Measurements from ENCODE around the gene C9orf50.
"Not testable (repeated sequence)": the region's sequence is repeated elsewhere in the genome, so short reads cannot be mapped to it uniquely, and the experiment has no call there.

The C9orf50 gene

DNA sequence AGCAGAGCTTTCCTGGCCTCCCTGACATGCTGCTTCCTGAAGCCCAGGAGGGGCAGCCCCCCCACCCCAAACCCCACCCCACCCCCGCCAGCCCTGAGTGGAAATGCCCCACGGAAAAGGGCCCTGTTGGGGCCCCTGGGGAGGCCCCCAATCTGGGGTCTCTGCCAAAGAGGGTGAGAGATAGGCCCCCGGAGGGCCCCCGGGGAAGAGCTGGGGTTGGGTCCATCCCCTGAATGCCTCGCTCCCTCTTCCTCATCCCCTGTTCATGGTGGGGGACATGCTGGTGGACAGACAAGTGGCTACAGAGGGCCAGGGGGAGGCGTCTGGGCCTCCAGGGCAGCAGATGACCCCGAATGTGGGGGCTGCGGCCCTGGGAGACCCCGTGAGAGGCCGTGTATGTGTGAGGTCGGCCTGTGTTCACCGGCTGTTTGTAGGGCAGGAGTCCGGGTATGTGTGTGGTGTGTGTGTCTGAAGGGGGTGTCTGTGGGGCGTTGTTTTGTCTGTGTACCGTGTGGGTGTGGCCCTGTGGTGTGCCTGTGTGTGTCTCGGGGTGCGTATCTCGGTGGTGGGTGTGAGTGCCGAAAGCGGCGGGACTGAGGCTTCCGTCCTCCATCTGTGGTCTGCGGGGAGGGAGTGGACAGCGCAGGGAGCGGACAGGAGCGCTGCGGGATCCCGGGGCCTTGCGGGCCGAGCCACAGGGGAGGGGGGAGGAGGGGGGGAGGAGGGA is 11.3 kb downstream of the C9orf50 start:
- peak; percentile 74 for DNase-seq

DNA sequence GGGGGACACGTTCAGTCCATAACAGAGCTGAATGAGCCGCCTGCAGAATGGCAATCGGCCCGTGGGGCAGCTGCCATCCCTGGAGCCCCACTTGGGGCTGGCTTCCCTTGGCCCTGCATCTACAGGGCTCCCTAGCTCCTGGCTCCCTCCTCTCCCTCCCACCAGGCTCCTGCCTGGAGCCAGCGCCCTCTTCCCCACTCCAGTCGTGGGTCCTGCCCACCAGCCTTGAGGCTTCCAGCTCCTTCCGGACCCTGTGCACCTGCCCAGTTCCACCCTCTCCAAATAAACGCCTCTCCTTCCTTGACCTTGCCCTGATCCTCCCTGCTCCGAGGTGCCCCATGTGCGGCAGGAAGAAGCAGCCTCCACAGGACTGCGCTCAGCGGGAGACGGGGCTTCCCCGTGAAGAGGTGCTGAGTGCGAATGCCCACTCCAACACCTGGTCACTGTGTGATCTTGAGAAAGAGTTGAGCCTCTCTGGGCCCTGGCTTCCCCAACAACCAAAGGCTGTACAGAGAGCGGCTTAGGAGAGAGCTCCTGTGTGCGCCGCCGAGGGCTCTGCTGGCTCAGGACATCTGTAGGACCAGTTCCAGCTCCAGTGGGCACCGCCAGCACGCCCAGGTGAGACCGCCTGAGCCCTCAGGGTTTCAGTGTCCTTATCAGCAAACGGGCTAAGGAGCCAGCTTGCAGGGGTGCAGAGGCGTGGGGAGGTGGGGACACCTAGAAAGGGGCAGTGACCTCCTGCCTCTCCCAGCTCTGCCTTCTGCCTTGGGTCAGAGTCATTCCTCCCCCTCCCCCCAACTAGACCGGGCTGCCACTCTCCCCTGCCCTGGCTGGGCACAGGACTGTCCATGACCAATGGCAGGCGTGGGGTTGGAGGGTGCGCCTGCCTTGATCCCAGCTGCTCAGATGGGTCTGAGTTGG is 12.1 kb downstream of the C9orf50 start:
- no peak for DNase-seq

DNA sequence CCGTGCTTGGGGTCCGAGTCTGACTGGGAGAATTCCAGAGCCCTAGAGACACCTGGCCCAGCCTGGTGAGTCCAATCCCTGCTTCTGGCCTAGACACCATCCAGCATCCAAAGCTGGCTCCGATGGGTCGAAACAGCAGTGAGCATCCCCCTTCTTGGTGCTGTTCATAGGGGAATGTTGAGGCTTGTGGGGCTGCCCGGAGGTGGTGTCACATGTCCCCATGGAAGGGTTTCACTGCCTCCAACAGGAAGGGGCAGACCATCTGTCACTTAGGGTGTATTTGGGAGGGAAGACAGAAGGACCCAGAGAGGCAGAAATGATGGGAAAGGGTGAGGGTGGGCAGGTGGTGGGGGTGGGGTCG is 13.9 kb downstream of the C9orf50 start:
- no peak for DNase-seq

GRCh38 chr9:129606161-129607026 is 14.5 kb downstream of the C9orf50 start:
- peak; percentile 48 for DNase-seq

DNA sequence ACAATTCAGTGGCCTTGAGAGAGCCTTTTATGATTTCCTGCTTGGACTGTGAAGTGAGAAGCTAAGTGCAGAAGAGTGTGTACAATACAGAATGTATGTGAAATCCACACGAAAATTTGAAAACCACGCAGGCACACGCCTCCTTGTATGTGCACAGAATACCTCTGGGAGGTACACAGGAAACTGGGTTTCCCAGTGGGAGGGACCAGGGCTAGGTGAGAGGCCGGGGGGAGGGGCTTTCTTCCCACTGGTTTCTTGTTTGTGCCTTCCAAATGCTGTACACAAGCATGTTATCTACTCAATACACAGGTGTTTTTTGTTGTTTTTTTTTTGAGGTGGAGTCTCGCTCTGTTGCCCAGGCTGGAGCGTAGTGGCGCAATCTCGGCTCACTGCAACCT is 16.1 kb downstream of the C9orf50 start:
- no peak for DNase-seq

DNA sequence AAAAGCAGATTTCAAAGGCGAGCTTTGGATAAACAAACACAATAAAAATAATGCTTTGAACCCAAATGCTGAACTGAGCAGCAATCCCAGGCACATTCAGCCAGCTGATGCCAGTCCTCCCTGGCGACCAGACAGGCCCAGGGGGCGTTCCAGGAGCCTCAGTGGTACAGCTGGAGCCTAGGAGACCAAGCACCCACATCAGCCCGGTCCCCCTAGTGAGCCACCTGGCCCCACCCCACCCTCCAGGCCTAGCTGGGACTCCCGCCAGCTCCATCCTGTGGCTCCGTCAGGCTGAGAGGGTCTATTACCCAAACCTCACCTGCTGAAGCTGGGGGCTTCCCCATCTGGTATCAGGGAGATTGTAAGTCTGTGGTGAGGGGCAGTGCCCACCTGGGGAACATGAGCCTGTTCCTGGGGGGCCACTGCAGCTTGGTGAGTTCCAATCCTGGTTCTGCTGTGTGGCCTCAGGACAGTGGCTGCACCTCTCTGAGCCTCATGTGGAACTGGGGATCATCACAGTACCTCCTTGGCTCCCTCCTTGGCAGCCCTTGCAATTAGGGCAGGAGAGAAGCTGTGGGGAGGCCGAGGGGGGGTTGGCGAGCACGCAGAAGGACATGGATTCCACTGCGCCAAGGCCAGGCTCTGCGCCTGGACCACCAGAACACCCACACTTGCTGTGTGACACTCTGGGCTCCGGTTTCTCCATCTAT is 16.7 kb downstream of the C9orf50 start:
- no peak for DNase-seq

DNA sequence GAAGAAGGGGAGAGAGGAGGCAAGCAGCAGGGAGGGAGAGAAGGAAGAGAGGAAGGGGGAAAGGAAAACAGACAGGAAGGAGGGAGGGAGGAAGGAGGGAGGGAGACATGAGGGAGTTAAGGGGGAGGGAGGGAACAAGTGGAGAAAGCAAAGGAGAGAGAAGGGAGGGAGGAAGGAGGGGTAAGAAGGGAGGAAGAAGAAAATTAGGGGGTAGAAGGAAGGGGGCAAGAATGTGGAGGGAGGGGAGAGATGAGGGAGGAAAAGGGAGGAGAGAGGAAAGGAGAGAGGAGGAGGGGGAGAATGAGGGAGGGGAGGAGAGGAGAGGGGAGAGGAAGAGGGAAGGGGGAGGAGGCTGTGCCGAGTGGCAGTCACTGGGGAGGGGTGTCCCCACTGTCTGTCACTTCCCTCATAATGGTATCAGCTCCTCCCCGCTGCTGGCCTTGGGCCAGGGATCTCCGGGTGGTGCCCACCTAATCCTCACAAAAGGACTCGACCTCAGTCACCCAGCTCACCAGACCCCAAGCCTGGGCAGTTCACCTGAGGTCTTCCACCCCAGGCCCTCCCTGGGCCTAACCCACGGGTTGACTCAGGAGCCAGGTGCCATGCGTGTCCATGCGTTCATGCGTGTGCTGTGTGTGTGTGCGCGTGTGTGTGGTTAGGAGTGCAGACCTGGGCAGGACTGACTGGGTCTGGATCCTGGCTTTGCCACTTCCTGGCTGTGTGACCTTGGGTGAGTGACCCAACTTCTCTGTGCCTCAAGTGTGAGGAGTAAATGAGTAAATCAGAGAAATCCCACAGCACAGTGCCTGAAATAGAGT is 18.1 kb downstream of the C9orf50 start:
- peak; percentile 39 for DNase-seq

GRCh38 chr9:129601082-129601674 is 19.7 kb downstream of the C9orf50 start:
- DNase-seq = no peak

GRCh38 chr9:129598089-129598596 is 22.8 kb downstream of the C9orf50 start:
- DNase-seq = no peak

DNA sequence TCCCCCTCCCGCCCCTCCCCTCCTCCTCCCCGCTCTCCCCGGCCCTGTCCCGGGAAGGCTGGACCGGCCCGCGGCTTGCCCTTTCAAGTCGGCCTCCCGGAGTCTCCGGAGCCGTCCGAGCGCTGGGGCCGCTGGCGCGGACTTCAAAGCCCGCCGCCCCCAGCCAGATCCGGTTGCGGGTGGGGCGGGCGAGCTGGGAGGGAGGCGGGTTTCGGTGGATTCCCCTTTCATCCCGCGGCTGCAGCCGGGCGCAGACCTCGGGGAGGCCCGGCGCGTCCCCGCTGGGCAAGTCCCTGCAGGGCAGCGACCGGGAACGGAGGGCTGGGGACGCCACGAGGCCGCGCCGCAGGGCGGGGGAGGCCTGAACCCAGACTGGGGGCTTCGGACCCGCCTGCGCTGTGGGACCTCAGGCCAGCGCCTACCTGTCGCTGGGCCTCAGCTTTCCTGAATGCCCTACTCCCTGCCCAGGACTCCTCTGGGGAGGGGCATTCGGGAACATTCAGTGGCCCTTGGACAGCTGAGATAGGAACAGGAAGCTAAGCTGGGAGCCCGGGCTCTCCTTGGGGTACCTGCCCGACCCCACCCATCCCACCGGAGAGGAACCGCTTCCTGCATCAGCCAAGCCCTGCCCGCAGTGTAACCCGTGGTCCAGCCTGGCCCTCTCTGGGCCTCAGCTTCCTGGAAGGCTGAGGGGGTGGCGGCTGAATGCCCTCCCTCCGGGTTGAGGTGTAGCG is 23.4 kb downstream of the C9orf50 start:
- DNase-seq = peak; percentile 77

- peak; percentile 67 for DNase-seq
Measured at GRCh38 chr9:129596541-129597331, 24.2 kb downstream of the C9orf50 start.

DNA sequence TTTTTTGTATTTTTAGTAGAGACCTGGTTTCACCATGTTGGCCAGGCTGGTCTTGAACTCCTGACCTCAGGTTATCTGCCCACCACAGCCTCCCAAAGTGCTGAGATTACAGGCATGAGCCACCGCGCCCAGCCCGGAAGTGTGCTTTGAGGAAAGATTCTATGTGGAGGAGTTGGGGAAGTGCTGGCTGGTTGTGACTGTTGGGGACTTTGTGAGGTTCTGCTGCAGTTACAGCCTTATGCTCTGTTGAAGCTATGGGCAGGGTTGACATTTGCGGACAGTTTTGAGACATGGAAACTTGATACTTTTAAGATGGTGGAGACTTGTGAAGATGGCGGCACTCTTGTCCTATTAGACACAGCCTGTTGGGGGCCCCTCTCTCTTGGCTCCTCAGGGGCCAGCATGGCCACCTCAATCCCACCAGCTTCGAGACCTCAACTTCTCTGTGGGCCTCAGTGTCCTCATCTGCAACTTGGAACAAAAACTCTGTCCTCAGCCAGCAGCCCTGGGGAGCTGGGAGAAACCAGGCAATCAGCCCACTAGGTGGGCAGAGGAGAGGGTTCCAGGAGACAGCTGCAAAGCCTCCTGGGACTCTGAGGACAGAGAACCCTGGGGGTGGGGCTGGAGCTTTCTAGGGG is 24.9 kb downstream of the C9orf50 start:
- no peak for DNase-seq

- no peak for DNase-seq
Measured at GRCh38 chr9:129595311-129595741, 25.6 kb downstream of the C9orf50 start.

DNA sequence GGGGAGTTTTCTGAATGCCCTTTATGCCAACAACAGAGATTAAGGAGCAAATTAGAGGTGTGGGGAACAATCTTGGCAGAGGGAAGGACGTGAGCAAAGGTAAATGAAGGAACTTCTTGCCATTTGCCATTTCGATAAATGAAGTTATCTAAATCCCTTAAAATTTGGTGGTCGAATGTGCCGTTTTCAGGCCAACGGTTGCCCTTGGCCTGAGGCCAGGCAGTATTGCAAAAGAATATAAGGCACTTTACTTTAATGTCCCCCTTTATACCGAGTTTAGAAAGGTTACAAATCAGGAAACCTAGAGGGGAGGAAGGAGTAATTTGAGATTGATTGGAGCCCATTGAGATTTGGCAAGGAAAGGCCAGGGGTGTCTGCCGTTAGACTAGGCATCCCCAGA is 26.3 kb downstream of the C9orf50 start:
- DNase-seq = no peak

GRCh38 chr9:129592790-129593189 is 28.1 kb downstream of the C9orf50 start:
- DNase-seq = not testable (repeated sequence)

DNA sequence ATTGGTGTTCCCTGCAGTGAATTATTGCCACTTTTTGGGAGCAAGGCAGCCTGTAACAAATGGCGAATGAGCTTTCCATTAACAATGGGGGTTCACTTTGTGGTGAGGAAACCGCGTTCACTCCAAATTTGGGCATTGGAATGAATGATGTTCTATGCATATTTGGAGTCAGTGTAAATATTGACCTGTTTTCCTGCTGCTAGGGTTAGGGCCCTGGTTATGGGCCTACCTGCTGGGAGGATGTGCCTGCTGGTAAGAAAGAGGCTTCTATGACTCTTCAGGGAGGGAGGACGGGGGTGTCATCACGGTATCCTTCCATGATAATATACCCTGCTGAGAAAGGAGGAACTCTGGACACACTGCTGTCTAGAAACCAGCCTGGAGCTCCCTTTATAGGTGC is 29.0 kb downstream of the C9orf50 start:
- no peak for DNase-seq

DNA sequence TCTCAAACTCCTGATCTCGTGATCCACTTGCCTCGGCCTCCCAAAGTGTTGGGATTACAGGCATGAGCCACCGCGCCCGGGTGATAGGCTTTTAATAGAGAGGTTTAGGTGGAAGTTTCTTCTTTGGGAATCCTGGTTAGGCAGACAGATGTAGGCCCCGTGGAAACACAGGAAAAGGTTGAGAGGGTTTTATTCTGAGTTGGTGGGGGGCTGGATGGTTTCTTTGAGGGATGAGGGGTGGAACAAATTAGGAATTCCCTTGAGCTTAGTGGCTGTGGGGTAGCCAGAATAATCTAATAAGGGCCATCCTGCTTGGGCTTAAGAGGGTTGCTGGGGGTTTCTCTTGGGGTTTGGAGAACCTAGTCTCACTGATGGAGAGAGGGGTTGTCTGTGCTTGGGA is 30.4 kb downstream of the C9orf50 start:
- no peak for DNase-seq

- DNase-seq = no peak
Measured at GRCh38 chr9:129587487-129588262, 33.2 kb downstream of the C9orf50 start.
